Mammary epithelial cell (primary cell): ENCODE data around the gene ACAD8.

ENCODE experiments used
- CTCF ChIP-seq, 2 donors: IDR thresholded peaks in 1 of 2; conservative IDR thresholded peaks in 1 of 2; 2 replicates each; pipeline ENCODE4 v1.5.1; 2011 to 2012; ENCODE audit warnings: inconsistent platforms in 2 of 2, low read length in 2 of 2, mild to moderate bottlenecking in 2 of 2, control low read depth in 1 of 2, low read depth in 1 of 2; ENCODE audit not compliant: insufficient read depth in 1 of 2; ENCODE audit errors: extremely low read depth in 1 of 2
- EZH2 ChIP-seq: IDR thresholded peaks from 2 replicates; pipeline ENCODE4 v1.6.1; 2012; ENCODE audit warnings: low read length, inconsistent platforms, borderline replicate concordance

- TF ChIP-seq CTCF (conservative IDR thresholded peaks at IDR 0.05 in 1 of 2, IDR thresholded peaks at IDR 0.05 in 1 of 2; ENCODE audit: extremely low read depth in 1 of 2, insufficient read depth in 1 of 2, low read depth in 1 of 2, low read length in 2 of 2) (no peak), EZH2 (no peak)
Observed at GRCh38 chr11:134289167-134289566, 35.8 kb downstream of the ACAD8 start.
